Activated naive CD4-positive, alpha-beta T cell treated with anti-CD3 and anti-CD28 coated beads for 36 hours (primary cell): ENCODE results near the gene FTO. TPM values are rescaled to one million over a fixed set of nuclear protein-coding genes. Genes with fewer than 3 reads are reported as not detected.

Experiments used
- CTCF ChIA-PET: fragments of 350-600 bp; sonication (Branson Sonifier 250); formaldehyde crosslinking; loops from one replicate; lab custom pipeline; 2021; ENCODE audit warnings: antibody characterized with exemption; lab: Charles Lee
- DNase-seq: peaks from one replicate; pipeline ENCODE4 v3.0.0-alpha.2; 2020
- H3K27ac Mint-ChIP-seq: one replicate; pipeline ENCODE4 v1.8.0; 2021; ENCODE audit warnings: mild to moderate bottlenecking, mixed read lengths
- H3K27me3 Mint-ChIP-seq: one replicate; pipeline ENCODE4 v1.8.0; 2021; ENCODE audit warnings: low read depth, mixed read lengths
- H3K36me3 Mint-ChIP-seq: one replicate; pipeline ENCODE4 v1.8.0; 2021; ENCODE audit warnings: low read depth, mixed read lengths
- H3K4me1 Mint-ChIP-seq: one replicate; pipeline ENCODE4 v1.8.0; 2021; ENCODE audit warnings: low read depth, mixed read lengths
- H3K4me3 Mint-ChIP-seq: one replicate; pipeline ENCODE4 v1.8.0; 2021; ENCODE audit warnings: mild to moderate bottlenecking, moderate library complexity, mixed read lengths
- H3K9me3 Mint-ChIP-seq: one replicate; pipeline ENCODE4 v1.8.0; 2021; ENCODE audit warnings: mixed read lengths
- intact Hi-C: fragments of 100-400 bp; cut with micrococcal nuclease; formaldehyde crosslinking; loops from one replicate; pipeline ENCODE4 v1.15.1; 2023
- total RNA-seq, 2 experiments: library from RNA; stranded (reverse); gene quantifications; one replicate each; pipeline ENCODE4 v1.2.3, GENCODE V29; 2021

Gene FTO
- total RNA-seq, 2 experiments from 2014 or later, result 60.2 to 63.9 TPM

DNA sequence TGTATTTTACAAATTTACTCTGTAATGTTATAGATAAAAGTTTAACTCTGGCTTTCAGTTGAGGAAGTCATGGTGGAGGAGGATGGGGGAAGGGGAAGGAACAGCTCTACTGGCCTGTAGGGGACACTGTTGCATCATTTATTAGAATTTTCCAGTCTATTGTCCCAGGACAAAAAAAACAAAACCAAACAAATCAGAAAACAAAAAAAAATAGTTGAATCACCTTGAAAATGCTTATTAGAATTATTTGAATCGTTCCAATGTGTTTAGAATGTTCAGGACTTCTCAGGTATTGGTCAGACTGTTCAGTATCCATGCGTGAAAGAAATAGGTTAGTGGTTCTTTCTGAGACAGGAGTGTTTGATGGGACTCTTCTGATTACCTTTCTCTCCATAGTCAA lies 242.0 kb downstream of the FTO start:
- CTCF ChIA-PET, result no interaction called here

DNA sequence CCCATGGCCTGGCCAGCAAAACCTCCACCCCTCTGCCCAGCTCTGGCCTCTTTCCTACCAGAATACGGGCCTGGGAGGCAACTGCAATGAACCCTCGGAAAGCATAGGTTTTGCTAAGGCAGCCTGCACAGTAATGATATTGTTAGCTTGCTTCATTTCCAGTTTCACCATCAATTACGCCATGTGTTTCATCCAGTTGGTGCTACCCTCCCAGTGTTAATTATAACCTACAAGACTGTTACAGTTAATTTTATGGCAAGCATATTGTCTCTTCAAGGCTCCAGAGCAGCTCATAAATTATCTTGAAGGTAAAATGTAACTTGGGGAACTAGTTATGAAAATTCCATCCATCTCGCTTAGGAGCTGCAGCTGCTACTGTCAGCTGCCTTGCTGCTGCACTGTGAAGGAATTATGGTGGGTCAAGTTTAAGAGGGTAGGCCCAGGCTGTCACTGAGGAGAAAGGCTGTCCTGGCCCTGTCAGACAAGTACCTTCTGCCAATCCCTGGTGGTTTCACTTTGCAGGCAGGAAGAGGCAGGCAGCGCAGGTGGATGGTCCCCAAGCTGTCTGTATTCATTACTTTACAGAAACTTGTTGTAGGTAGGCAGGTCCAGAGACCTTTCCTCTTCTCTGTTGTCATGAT lies 242.9 kb downstream of the FTO start:
- no peaks in the 10 kb centered on the region for H3K36me3 Mint-ChIP-seq
- CTCF ChIA-PET, result no interaction called here
- H3K27ac Mint-ChIP-seq, result no peak overlapping the region
- H3K4me1 Mint-ChIP-seq, result peaks cover 14% of the 10 kb centered on the region
- H3K4me3 Mint-ChIP-seq, result no peak overlapping the region
- no peaks in the 10 kb centered on the region for H3K27me3 Mint-ChIP-seq
- no peaks in the 10 kb centered on the region for H3K9me3 Mint-ChIP-seq
- no peak for DNase-seq
- intact Hi-C loops, result loop anchor here (2.0 to 10.0 kb wide), 4 partner anchors 34 to 1310 kb away; no protein-coding TSS in a partner anchor

More for the DNA sequence above, 242.0 kb downstream of the FTO start:
- H3K27me3 Mint-ChIP-seq, result no peaks in the 10 kb centered on the region
- H3K36me3 Mint-ChIP-seq, result no peaks in the 10 kb centered on the region
- no peak for DNase-seq
- H3K9me3 Mint-ChIP-seq, result no peaks in the 10 kb centered on the region
- intact Hi-C loops, result loop anchor here (2.0 to 10.0 kb wide), 4 partner anchors 33 to 1311 kb away; no protein-coding TSS in a partner anchor
- H3K27ac Mint-ChIP-seq, result no peak overlapping the region
- H3K4me1 Mint-ChIP-seq, result peaks cover 6% of the 10 kb centered on the region
- H3K4me3 Mint-ChIP-seq, result no peak overlapping the region

DNA sequence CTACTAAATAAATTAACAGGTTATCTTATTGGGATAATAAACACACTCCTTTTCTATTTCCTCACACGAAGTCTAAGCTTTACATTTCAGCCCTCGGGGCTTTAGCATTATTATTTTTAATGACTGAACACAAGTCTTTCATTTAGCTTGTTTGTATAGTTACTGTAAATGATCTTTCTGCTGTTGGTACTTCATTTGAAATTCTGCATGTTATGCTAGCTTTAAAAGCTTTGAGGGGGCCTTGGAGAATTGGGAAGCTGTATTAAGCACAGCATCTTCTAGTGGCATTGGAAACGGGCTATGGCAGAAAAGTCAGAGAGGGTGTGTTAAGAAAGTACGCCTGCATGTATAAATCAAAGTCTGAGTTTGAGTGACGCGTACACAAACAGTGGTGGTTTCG lies 243.7 kb downstream of the FTO start:
- H3K4me1 Mint-ChIP-seq, result peaks cover 21% of the 10 kb centered on the region
- H3K36me3 Mint-ChIP-seq, result no peaks in the 10 kb centered on the region
- intact Hi-C loops, result loop anchor here (2.0 to 10.0 kb wide), 4 partner anchors 35 to 1310 kb away; no protein-coding TSS in a partner anchor
- DNase-seq, result no peak
- no peak overlapping the region for H3K27ac Mint-ChIP-seq
- no peaks in the 10 kb centered on the region for H3K27me3 Mint-ChIP-seq
- no peaks in the 10 kb centered on the region for H3K9me3 Mint-ChIP-seq
- no peak overlapping the region for H3K4me3 Mint-ChIP-seq
- CTCF ChIA-PET, result interaction anchor here (1.3 kb wide), 1 partner anchor 11 kb away, joined by 3 read pairs; no protein-coding TSS in a partner anchor

DNA sequence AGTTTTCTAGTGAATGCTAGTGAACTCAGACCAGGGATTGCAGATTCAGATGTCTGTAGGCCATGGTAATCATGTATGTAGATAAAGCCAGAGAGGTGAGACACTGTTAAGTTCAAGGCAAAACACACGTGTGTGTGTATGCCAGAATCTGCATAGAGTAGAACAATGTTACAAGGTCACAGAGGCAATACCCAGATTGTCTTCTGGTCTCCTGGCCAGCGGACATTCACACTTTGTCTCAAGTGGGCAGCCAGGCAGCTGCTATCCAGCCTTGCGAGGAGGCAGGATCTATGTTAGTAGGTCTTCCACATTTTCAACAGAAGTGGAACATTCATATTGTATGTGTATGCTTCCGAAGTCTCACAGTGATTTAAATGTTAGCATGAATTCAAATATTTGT lies 244.4 kb downstream of the FTO start:
- peaks cover 24% of the 10 kb centered on the region for H3K4me1 Mint-ChIP-seq
- intact Hi-C loops, result loop anchor here (5.0 to 10.0 kb wide), 2 partner anchors 976 to 1309 kb away; no protein-coding TSS in a partner anchor
- no peaks in the 10 kb centered on the region for H3K36me3 Mint-ChIP-seq
- DNase-seq, result no peak
- H3K4me3 Mint-ChIP-seq, result no peak overlapping the region
- no peaks in the 10 kb centered on the region for H3K9me3 Mint-ChIP-seq
- H3K27ac Mint-ChIP-seq, result no peak overlapping the region
- CTCF ChIA-PET, result interaction anchor here (1.3 kb wide), 1 partner anchor 11 kb away, joined by 3 read pairs; no protein-coding TSS in a partner anchor
- H3K27me3 Mint-ChIP-seq, result no peaks in the 10 kb centered on the region

DNA sequence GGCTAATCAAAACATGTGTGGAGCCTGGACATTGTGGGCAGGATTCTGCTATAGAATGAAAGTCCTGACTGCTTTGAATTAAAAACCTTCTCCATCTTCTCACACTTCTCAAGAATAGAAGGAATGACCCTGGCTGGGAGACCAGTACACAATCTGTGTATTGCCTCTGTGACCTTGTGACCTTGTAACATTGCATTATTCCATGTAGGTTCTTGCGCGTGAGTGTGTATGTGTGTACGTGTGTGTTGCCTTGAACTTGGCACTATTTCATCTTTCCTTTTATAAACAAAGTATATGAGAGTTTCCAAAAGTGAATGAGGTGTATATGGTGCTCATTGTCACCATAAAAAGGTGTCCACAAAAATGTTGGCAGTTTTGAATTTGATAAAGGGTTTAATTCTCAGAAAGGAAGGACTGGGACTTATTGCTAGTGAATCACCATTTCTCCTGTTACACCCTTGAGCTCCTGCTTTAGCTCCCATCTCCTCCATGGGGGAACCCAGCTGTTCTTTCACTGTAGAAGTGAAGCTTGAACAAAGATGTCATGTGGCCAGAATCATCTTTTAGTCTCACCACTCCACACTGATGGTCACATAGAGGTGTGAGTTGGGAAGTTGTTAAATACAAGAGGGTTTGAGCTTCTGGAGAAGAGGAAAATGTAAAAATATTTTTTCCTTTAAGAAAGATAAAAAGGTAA lies 244.9 kb downstream of the FTO start:
- no peak overlapping the region for H3K27ac Mint-ChIP-seq
- peaks cover 24% of the 10 kb centered on the region for H3K4me1 Mint-ChIP-seq
- no peak for DNase-seq
- CTCF ChIA-PET, result interaction anchor here (0.8 to 1.3 kb wide), 2 partner anchors 10 to 399 kb away, joined by 3 read pairs; no protein-coding TSS in a partner anchor
- H3K27me3 Mint-ChIP-seq, result no peaks in the 10 kb centered on the region
- intact Hi-C loops, result loop anchor here (5.0 to 10.0 kb wide), 2 partner anchors 976 to 1308 kb away; no protein-coding TSS in a partner anchor
- no peak overlapping the region for H3K4me3 Mint-ChIP-seq
- no peaks in the 10 kb centered on the region for H3K9me3 Mint-ChIP-seq
- no peaks in the 10 kb centered on the region for H3K36me3 Mint-ChIP-seq

DNA sequence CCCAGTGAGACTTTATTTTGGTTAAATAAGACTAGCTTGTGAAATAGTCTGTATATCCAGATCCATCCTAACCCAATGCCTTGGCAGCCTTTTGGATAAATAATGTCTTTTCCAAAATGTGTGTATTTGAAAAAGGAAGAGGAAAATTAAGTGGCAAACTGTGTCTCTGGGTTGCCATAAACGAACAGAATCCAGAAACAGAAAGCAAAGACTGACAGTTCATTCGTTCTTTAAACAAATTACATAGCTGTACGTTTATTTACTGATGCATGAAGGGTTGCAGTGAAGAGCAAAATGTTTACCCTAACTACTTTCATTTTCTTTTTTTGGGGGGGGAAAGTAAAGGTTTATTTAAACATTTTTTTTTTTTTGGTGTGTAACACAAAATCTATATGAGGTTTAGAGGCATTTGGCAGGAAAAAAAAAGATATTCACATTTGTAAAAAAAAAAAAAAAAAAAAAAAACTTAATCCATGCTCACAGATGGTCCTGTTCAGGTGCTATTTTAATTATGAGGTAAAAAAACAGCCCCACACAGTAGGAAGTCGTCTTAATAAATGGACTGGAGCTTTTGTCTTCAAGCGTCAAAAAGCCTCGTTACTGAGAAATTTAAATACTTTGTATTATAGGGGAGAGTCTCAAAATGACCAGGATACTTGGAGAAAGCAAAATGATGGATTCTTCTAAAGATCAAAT lies 245.9 kb downstream of the FTO start:
- no peak overlapping the region for H3K4me3 Mint-ChIP-seq
- H3K36me3 Mint-ChIP-seq, result peaks cover 4% of the 10 kb centered on the region
- H3K27ac Mint-ChIP-seq, result no peak overlapping the region
- intact Hi-C loops, result loop anchor here (5.0 to 10.0 kb wide), 2 partner anchors 975 to 1307 kb away; no protein-coding TSS in a partner anchor
- peaks cover 24% of the 10 kb centered on the region for H3K4me1 Mint-ChIP-seq
- H3K9me3 Mint-ChIP-seq, result no peaks in the 10 kb centered on the region
- no peak for DNase-seq
- CTCF ChIA-PET, result interaction anchor here (0.8 kb wide), 1 partner anchor 400 kb away, joined by 3 read pairs; no protein-coding TSS in a partner anchor
- H3K27me3 Mint-ChIP-seq, result no peaks in the 10 kb centered on the region

DNA sequence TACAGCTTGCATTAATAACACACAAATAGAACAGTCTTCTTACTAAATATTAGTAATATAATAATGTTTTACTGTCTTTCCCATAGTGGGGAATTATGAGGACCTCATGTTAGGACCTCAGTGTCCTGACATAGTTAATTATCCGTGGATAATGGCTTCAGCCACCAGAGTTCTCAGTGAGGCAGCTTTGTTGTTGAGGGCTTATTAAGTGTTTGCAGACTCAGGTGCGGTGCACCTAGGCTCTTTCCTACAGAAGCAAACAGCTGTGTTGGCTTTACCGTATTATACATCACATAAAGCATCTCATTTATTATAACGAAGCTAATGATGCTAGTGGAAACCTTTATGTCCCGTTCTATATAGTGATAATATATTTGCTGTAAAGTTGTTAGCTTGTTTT lies 246.7 kb downstream of the FTO start:
- intact Hi-C loops, result no loop called here
- no peak for DNase-seq
- Mint-ChIP-seq H3K4me1 (peaks cover 24% of the 10 kb centered on the region), H3K4me3 (no peak overlapping the region), H3K36me3 (peaks cover 7% of the 10 kb centered on the region), H3K27me3 (no peaks in the 10 kb centered on the region), H3K9me3 (no peaks in the 10 kb centered on the region), H3K27ac (no peak overlapping the region)
- CTCF ChIA-PET, result no interaction called here

DNA sequence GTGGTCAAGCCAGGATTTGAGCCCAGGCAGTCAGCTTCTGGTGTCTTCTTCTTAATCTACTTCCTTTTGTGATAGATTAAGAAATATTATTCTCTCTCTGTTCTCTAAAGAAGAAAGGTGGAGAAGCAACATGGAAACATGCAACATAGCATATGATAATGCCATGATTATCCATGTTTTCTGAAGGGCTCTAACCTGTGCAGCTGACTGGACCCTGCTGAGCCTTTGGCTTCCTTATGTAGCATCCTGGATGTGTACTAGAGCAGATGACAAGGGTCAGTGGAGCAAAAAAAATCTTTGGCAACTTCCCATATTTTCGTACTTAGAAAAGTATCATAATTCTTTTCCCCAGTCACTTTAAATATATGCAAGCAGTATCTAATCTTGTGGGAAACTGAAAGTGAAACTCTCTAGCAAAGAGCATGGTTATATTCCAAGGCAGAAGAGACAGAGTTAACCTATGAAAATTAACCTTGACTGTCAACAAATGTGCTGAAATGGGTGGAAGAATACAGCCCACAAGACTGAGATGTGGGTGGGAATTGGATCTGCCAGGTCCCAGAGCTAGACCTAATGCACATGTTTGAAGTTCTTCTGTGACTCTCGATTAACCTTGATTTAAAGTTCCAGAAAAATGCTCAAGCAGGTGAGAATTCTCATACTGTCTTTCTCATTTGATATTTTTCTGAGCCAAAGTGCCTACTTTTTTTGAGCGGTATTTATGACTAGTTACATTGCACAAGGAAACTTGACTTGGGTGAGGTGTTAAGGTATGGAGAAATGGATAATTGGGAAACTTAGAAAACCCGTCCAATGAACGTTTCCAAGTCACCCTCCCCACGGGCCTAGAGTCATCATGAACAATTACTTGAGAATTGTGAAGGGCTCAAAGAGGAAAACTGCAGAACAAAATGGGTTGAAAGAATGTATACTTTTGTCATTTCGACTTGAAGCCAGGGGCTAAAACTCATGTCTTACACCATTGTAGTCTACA lies 248.6 kb downstream of the FTO start:
- intact Hi-C loops, result no loop called here
- H3K36me3 Mint-ChIP-seq, result peaks cover 10% of the 10 kb centered on the region
- no peak for DNase-seq
- no peak overlapping the region for H3K27ac Mint-ChIP-seq
- H3K4me1 Mint-ChIP-seq, result peaks cover 24% of the 10 kb centered on the region
- H3K9me3 Mint-ChIP-seq, result no peaks in the 10 kb centered on the region
- peak overlapping the region; percentile 7 for H3K4me3 Mint-ChIP-seq
- CTCF ChIA-PET, result no interaction called here
- no peaks in the 10 kb centered on the region for H3K27me3 Mint-ChIP-seq

DNA sequence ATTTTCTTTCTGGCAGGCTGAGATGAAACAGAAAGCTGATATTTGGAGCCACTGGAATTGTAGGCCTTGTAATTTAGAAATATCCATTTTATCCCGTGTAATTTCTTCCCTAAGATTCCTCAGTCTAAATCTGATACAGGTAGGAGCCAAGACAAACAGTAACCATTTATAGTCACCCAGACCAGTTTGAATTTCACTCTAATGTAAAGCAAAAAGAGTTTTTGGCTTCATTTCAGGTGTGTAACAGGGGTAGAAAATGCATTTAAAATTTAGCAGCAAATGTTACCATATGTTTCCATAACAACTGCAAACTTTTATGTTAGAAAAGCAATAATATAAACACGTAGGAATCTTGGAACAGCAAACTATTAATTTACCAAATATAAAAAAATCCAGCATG lies 249.4 kb downstream of the FTO start:
- CTCF ChIA-PET, result no interaction called here
- Mint-ChIP-seq H3K4me1 (peaks cover 24% of the 10 kb centered on the region), H3K36me3 (peaks cover 10% of the 10 kb centered on the region), H3K27me3 (no peaks in the 10 kb centered on the region), H3K27ac (no peak overlapping the region), H3K9me3 (no peaks in the 10 kb centered on the region), H3K4me3 (no peak overlapping the region)
- DNase-seq, result no peak
- intact Hi-C loops, result no loop called here

DNA sequence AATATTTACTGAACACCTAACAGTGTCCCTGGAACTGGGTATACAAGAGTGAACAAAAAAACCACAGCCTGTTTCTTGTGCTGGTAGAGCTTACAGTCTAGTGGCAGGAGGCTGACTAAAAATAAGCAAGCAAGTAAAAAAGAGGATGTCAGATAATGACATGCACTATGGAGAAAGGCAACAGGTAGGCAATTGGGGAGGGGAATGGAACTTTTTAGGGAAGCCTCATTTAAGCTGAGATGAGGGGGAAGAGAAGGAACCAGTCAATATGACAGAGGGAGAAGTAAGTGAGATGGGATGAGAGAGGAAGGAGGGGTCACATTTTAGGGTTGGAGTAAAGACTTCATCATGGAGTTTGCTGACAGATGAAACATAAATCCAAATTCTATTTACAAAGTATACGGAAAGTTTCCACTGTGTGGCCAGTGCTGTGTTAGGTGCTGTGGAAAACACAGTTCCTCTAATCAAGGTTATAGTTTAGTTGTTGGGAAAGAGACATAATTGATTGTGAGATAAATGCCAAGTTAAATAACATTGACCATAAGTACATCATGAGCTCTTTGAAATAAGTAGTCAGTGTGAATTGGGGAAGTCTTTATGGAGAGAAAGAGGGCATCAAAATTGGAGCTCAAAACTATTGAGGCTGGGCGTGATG lies 251.4 kb downstream of the FTO start:
- H3K36me3 Mint-ChIP-seq, result peaks cover 10% of the 10 kb centered on the region
- intact Hi-C loops, result no loop called here
- no peaks in the 10 kb centered on the region for H3K27me3 Mint-ChIP-seq
- H3K4me3 Mint-ChIP-seq, result no peak overlapping the region
- no peak overlapping the region for H3K27ac Mint-ChIP-seq
- DNase-seq, result no peak
- H3K9me3 Mint-ChIP-seq, result no peaks in the 10 kb centered on the region
- H3K4me1 Mint-ChIP-seq, result peaks cover 19% of the 10 kb centered on the region
- CTCF ChIA-PET, result no interaction called here

DNA sequence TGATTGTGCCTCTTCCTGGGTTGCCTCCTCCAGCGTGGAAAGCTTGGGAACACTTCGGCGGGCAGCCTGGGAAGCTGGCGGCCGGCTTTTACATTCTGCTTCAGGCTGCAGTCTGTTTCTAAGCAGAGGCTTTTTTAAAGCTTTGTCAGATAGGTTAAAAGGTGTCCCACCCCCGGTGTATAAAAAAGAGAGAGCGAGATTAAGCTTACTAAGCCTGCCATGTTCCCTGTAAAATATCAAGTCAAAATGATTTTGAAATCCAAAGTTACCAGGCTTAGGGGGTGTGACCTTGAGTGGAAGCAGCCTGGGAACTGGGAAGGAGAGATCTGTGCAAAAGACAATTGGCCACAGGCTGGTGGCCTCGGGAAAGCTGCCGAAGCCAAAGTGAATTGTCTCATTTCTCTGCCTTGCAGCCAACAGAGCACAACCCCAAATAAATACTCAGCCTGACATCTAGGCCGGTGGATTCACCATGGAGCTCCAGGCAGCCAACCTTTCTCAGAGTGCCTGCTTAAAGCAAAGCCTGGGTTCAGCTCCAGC lies 254.5 kb downstream of the FTO start:
- Mint-ChIP-seq H3K4me1 (no peaks in the 10 kb centered on the region), H3K36me3 (peaks cover 10% of the 10 kb centered on the region), H3K27me3 (no peaks in the 10 kb centered on the region), H3K27ac (no peak overlapping the region), H3K4me3 (no peak overlapping the region), H3K9me3 (no peaks in the 10 kb centered on the region)
- CTCF ChIA-PET, result interaction anchor here (1.0 kb wide), 1 partner anchor 11 kb away, joined by 3 read pairs; no protein-coding TSS in a partner anchor
- no peak for DNase-seq
- intact Hi-C loops, result no loop called here
